Subcutaneous abdominal adipose tissue (tissue), 5 donors: ENCODE results near the gene SLC28A1.

Experiments
- H3K27ac ChIP-seq: one replicate; pipeline ENCODE4 v1.7.0; 2013; ENCODE audit warnings: low read depth, mild to moderate bottlenecking, inconsistent platforms, low read length, moderate library complexity
- H3K27me3 ChIP-seq, 5 donors: one replicate each; pipeline ENCODE4 v1.7.0; 2013; ENCODE audit warnings: low read length in 5 of 5, inconsistent platforms in 1 of 5; ENCODE audit not compliant: control insufficient read depth in 5 of 5, insufficient read depth in 4 of 5
- H3K36me3 ChIP-seq, 5 donors: one replicate each; pipeline ENCODE4 v1.7.0; 2013; ENCODE audit warnings: low read length in 5 of 5; ENCODE audit not compliant: control insufficient read depth in 5 of 5, insufficient read depth in 5 of 5
- H3K4me1 ChIP-seq, 5 donors: one replicate each; pipeline ENCODE4 v1.7.0; 2013; ENCODE audit warnings: low read length in 5 of 5, mild to moderate bottlenecking in 3 of 5, moderate library complexity in 1 of 5; ENCODE audit not compliant: control insufficient read depth in 5 of 5, insufficient read depth in 5 of 5
- H3K4me3 ChIP-seq, 5 donors: one replicate each; pipeline ENCODE4 v1.7.0; 2013; ENCODE audit warnings: low read length in 5 of 5, low read depth in 1 of 5
- H3K9ac ChIP-seq, 5 donors: one replicate each; pipeline ENCODE4 v1.7.0; 2013; ENCODE audit warnings: low read length in 5 of 5, mild to moderate bottlenecking in 4 of 5, moderate library complexity in 3 of 5
- H3K9me3 ChIP-seq, 5 donors: one replicate each; pipeline ENCODE4 v1.7.0; 2013; ENCODE audit warnings: low read length in 5 of 5; ENCODE audit not compliant: control insufficient read depth in 5 of 5
- donor health status: healthy.
- donor health status: healthy.
- donor health status: healthy.
- donor health status: healthy.
- donor health status: healthy.

The SLC28A1 gene

GRCh38 chr15:84929795-84930603 lies 45.5 kb downstream of the SLC28A1 start:
- no peaks in the 10 kb centered on the region for H3K36me3 ChIP-seq
- no peaks in the 10 kb centered on the region for H3K27me3 ChIP-seq
- no peak overlapping the region for H3K4me3 ChIP-seq
- H3K9me3 ChIP-seq: no peaks in the 10 kb centered on the region
- peaks cover 2 to 24% (median 14%) of the 10 kb centered on the region in 5 donors for H3K4me1 ChIP-seq
- no peak overlapping the region for H3K27ac ChIP-seq
- no peak overlapping the region for H3K9ac ChIP-seq

DNA sequence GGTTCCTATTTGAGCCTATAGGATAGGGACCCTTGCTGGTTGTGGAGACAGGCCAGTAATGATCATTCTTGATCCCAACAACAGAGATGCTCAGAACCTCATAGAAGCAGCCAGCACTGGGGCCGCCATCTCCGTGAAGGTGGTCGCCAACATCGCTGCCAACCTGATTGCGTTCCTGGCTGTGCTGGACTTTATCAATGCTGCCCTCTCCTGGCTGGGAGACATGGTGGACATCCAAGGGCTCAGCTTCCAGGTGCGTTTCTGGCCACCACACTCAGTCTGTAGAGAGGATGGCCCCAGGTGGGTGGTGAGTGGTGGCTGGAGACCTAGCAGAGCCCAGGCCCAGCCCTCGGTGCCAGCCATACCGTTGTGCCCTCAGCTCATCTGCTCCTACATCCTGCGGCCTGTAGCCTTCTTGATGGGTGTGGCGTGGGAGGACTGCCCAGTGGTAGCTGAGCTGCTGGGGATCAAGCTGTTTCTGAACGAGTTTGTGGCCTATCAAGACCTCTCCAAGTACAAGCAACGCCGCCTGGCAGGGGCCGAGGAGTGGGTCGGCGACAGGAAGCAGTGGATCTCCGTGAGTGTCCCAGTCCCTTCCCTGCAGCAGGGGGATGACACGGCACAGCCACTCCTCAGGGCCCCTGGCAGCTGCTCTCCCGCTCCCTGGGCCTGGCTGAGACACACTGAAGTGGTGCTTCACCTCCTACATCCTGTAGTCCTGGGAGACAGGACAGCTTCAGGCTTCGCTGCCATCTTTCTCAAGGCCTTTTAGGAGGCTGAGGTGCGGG lies 50.7 kb downstream of the SLC28A1 start:
- Histone ChIP-seq H3K27me3 (no peaks in the 10 kb centered on the region), H3K9ac (no peak overlapping the region), H3K4me1 (no peaks in the 10 kb centered on the region), H3K4me3 (no peak overlapping the region), H3K27ac (no peak overlapping the region), H3K9me3 (no peaks in the 10 kb centered on the region), H3K36me3 (no peaks in the 10 kb centered on the region)

DNA sequence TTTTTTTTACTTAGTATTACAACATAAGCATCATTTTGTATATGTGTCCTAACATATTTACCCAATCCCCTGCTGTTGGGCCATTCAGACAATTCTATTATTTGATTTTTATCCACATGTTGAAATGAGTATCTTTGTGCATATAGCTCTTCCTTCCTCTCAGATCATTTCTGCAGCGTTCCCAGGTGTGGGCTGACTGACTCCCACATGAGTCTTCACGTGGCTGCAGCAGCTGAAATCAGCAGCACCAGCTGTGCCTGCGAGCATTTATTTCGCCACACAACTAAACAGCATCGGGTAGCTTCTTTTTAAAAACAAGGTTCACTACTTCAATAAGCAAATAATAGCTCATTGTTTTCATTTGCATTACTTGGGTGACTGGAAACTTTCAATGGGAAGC lies 52.7 kb downstream of the SLC28A1 start:
- no peak overlapping the region for H3K9ac ChIP-seq
- no peaks in the 10 kb centered on the region for H3K27me3 ChIP-seq
- no peak overlapping the region for H3K4me3 ChIP-seq
- no peaks in the 10 kb centered on the region for H3K36me3 ChIP-seq
- no peaks in the 10 kb centered on the region for H3K9me3 ChIP-seq
- H3K27ac ChIP-seq: no peak overlapping the region
- H3K4me1 ChIP-seq: peaks cover 0 to 4% (median 0%) of the 10 kb centered on the region in 5 donors

- Histone ChIP-seq H3K27me3 (no peaks in the 10 kb centered on the region), H3K4me3 (no peak overlapping the region), H3K27ac (no peak overlapping the region), H3K36me3 (no peaks in the 10 kb centered on the region), H3K4me1 (peaks cover 0 to 4% (median 0%) of the 10 kb centered on the region in 5 donors), H3K9ac (no peak overlapping the region), H3K9me3 (no peaks in the 10 kb centered on the region)
These were observed 54.3 kb downstream of the SLC28A1 start for GRCh38 chr15:84938726-84939125.

- Histone ChIP-seq H3K9ac (no peak overlapping the region), H3K36me3 (no peaks in the 10 kb centered on the region), H3K4me1 (peaks cover 0 to 16% (median 7%) of the 10 kb centered on the region in 5 donors), H3K27me3 (no peaks in the 10 kb centered on the region), H3K4me3 (no peak overlapping the region), H3K9me3 (no peaks in the 10 kb centered on the region), H3K27ac (no peak overlapping the region)
These were observed 55.9 kb downstream of the SLC28A1 start for GRCh38 chr15:84940399-84940798.

- Histone ChIP-seq H3K36me3 (no peaks in the 10 kb centered on the region), H3K9ac (no peak overlapping the region), H3K27me3 (no peaks in the 10 kb centered on the region), H3K4me1 (peaks cover 0 to 27% (median 12%) of the 10 kb centered on the region in 5 donors), H3K27ac (no peak overlapping the region), H3K9me3 (no peaks in the 10 kb centered on the region), H3K4me3 (no peak overlapping the region)
These were observed 58.0 kb downstream of the SLC28A1 start for GRCh38 chr15:84942456-84942855.

GRCh38 chr15:84944311-84944710 lies 59.8 kb downstream of the SLC28A1 start:
- H3K9me3 ChIP-seq: no peaks in the 10 kb centered on the region
- H3K36me3 ChIP-seq: no peaks in the 10 kb centered on the region
- H3K27ac ChIP-seq: no peak overlapping the region
- H3K4me3 ChIP-seq: peak overlapping the region in 2 of 5 donors; percentile 11 to 14
- H3K4me1 ChIP-seq: peaks cover 2 to 45% (median 29%) of the 10 kb centered on the region in 5 donors
- no peak overlapping the region for H3K9ac ChIP-seq
- no peaks in the 10 kb centered on the region for H3K27me3 ChIP-seq

DNA sequence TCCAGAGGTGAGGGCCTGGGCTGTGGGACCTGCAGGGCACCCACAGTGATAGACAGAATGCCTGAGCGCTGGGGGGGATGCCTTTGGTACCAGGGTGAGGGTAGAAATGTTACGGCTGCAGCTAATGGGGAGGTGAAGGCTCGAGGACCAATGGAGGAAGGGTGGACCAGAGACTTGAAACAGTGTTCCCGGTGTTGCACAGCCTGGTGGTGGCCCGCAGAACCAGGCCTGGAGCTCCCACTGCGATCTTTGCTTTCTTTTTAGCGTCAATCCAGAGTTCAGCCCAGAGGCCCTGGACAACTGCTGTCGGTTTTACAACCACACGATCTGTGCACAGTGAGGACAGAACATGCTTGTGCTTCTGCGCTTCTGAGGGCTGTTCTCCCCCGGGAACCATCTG lies 60.4 kb downstream of the SLC28A1 start:
- Histone ChIP-seq H3K27ac (no peak overlapping the region), H3K4me1 (peaks cover 2 to 48% (median 33%) of the 10 kb centered on the region in 5 donors), H3K4me3 (peak overlapping the region in 1 of 5 donors; percentile 14), H3K27me3 (no peaks in the 10 kb centered on the region), H3K9ac (no peak overlapping the region), H3K9me3 (no peaks in the 10 kb centered on the region), H3K36me3 (no peaks in the 10 kb centered on the region)

DNA sequence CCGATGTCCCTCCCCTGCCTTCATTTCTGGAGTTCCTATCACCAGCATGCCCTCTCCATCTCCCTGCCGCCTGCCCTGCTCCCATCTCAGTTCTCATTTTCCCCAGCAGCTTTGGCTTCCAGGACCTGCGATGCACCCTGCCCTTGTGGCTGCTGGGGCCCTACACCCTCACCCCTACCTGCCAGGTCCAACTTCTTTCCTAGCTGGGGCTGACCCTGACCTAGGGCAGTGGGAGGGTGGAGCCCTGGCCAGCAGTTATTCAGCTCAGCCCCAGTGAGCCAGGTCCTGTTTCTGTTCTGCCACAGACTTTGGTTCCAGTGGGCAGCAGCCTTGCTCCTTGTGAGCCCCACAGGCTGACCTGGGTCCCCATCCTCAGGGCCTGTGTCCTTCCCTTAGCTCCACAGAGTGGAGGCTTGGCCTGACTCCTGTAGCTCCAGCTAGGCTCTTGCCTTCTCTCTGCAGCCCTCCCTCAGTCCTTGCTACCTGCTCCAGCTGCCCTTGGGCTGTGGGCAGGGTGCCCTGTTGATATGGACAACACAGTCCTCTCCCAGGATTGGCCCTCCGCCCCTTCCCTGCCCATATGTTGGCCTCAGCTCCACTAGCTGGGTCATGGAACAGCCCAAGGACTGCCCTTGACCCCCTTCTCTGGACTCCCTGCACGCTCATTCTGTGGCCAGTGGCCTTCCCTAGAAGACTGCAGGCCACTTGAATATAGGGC lies 62.5 kb downstream of the SLC28A1 start:
- H3K27ac ChIP-seq: no peak overlapping the region
- H3K4me1 ChIP-seq: peaks cover 5 to 52% (median 42%) of the 10 kb centered on the region in 5 donors
- no peaks in the 10 kb centered on the region for H3K27me3 ChIP-seq
- H3K9ac ChIP-seq: no peak overlapping the region
- H3K9me3 ChIP-seq: no peaks in the 10 kb centered on the region
- no peaks in the 10 kb centered on the region for H3K36me3 ChIP-seq
- no peak overlapping the region for H3K4me3 ChIP-seq
